Stimulated activated CD4-positive, alpha-beta T cell treated with anti-CD3 and anti-CD28 coated beads, Interleukin-1b, Interleukin-23, amount 100 ng/mL, for 24 hours (primary cell): ENCODE data around the gene AP1S1.

Experiments
- DNase-seq, 4 experiments: peaks; one replicate each; pipeline ENCODE4 v3.0.0-alpha.2; 2020; ENCODE audit warnings: low read depth in 4 of 4, low spot score in 1 of 4

The AP1S1 gene

GRCh38 chr7:101156277-101156676 lies 2.0 kb downstream of the AP1S1 start:
- no peak for DNase-seq

- no peak for DNase-seq
These were observed 2.8 kb downstream of the AP1S1 start for GRCh38 chr7:101156866-101157589.

- DNase-seq = no peak
These were observed 5.7 kb downstream of the AP1S1 start for GRCh38 chr7:101159696-101160674.

- no peak for DNase-seq
These were observed 6.6 kb downstream of the AP1S1 start for GRCh38 chr7:101160910-101161309.

- DNase-seq = no peak
These were observed 7.6 kb downstream of the AP1S1 start for GRCh38 chr7:101161692-101162471.

- DNase-seq = no peak
These were observed 8.4 kb downstream of the AP1S1 start for GRCh38 chr7:101162551-101163278.

GRCh38 chr7:101163279-101164070 lies 9.2 kb downstream of the AP1S1 start:
- no peak for DNase-seq

GRCh38 chr7:101164071-101164840 lies 10.0 kb downstream of the AP1S1 start:
- DNase-seq = no peak

- peak; percentile 74 to 91 (median 86) for DNase-seq
These were observed 11.0 kb downstream of the AP1S1 start, which contains the start of gene VGF for GRCh38 chr7:101165075-101165957. VGF (minus strand) TSS chr7:101165569; CDS start chr7:101164843, 726 bp downstream.

GRCh38 chr7:101165958-101166647 lies 11.8 kb downstream of the AP1S1 start:
- no peak for DNase-seq

- DNase-seq = no peak
These were observed 12.3 kb downstream of the AP1S1 start for GRCh38 chr7:101166648-101166908.

- DNase-seq = no peak
These were observed 12.8 kb downstream of the AP1S1 start for GRCh38 chr7:101166909-101167644.

- DNase-seq = no peak
These were observed 13.6 kb downstream of the AP1S1 start for GRCh38 chr7:101167645-101168411.

- DNase-seq = no peak
These were observed 14.3 kb downstream of the AP1S1 start for GRCh38 chr7:101168412-101169049.

GRCh38 chr7:101169110-101169837 lies 15.0 kb downstream of the AP1S1 start:
- DNase-seq = no peak
